K562 (cell line): ENCODE measurements around the gene ACTN4. TPM values are rescaled to one million over a fixed set of nuclear protein-coding genes. Genes with fewer than 3 reads are reported as not detected.

Experiments used
- ATAC-seq: fragments of 200-7000 bp; cut with Tn5 transposase; 3 replicates; pipeline ENCODE4 v1.9.1; 2020; ENCODE audit warnings: moderate library complexity
- BruUV-seq: library from RNA; stranded (reverse); fragments of 400-500 nt; replicated peaks from 2 replicates; lab custom pipeline; 2021; lab: Mats Ljungman, UMichigan
- CTCF ChIA-PET: fragments of 300-600 bp; formaldehyde crosslinking; extraction: SDS; loops from one replicate; lab custom pipeline; 2021; ENCODE audit warnings: low intra/inter-chr PET ratio; lab: Yijun Ruan, JAX
- POLR2A ChIA-PET: fragments of 300-600, 350-650 bp; sonication (Branson Sonifier 250); formaldehyde crosslinking; extraction: SDS; loops from one replicate; lab custom pipeline; 2021; ENCODE audit warnings: antibody characterized with exemption, inconsistent platforms; lab: Yijun Ruan, JAX
- DNase-seq, 4 experiments: peaks; one replicate each; pipeline versions ENCODE4 v3.0.0 to v3.0.0-alpha.2; 2011 to 2018; ENCODE audit warnings: low spot score in 3 of 4, mixed read lengths in 3 of 4; ENCODE audit errors: extremely low read depth in 1 of 4
- FAIRE-seq: peaks from 2 replicates; lab custom pipeline; 2011; peaks lifted over from hg19 to GRCh38; lab: Jason Lieb, UNC
- H2AFZ ChIP-seq: 2 replicates; pipeline ENCODE4 v1.6.0; 2011; ENCODE audit warnings: low read depth, low read length, control low read depth, inconsistent platforms
- H3K27ac ChIP-seq: fragments of 200-600 bp; 3 replicates; pipeline ENCODE4 v1.8.0; 2011; ENCODE audit warnings: low read depth, mild to moderate bottlenecking, control low read depth, inconsistent platforms, low read length, moderate library complexity, mixed read lengths; ENCODE audit errors: extremely low read depth
- H3K27me3 ChIP-seq, 2 experiments: fragments of 300-600 bp in 1 of 2; 2 replicates in 1 of 2; 3 replicates in 1 of 2; pipeline versions ENCODE4 v1.6.0 to v1.8.0; 2011; ENCODE audit warnings: inconsistent platforms in 2 of 2, low read length in 2 of 2, mild to moderate bottlenecking in 1 of 2, mixed read lengths in 1 of 2, moderate library complexity in 1 of 2; ENCODE audit not compliant: control insufficient read depth in 2 of 2, insufficient read depth in 2 of 2
- H3K36me3 ChIP-seq: fragments of 300-600 bp; 3 replicates; pipeline ENCODE4 v1.8.0; 2011; ENCODE audit warnings: mild to moderate bottlenecking, low read length, inconsistent platforms; ENCODE audit not compliant: control insufficient read depth, insufficient read depth
- H3K4me1 ChIP-seq, 2 experiments: fragments of 200-600 bp in 1 of 2; replicated peaks in 1 of 2; 2 replicates in 1 of 2; 3 replicates in 1 of 2; pipeline versions ENCODE4 v1.5.1 to v1.8.0; 2011; ENCODE audit warnings: inconsistent platforms in 2 of 2, low read length in 2 of 2, mild to moderate bottlenecking in 1 of 2, mixed read lengths in 1 of 2, moderate library complexity in 1 of 2; ENCODE audit not compliant: control insufficient read depth in 2 of 2, insufficient read depth in 2 of 2
- H3K4me2 ChIP-seq: 2 replicates; pipeline ENCODE4 v1.6.1; 2011; ENCODE audit warnings: low read length, control low read depth, inconsistent platforms, mixed read lengths; ENCODE audit not compliant: insufficient read depth
- H3K4me3 ChIP-seq: fragments of 200-600 bp; sonication (generic), shearing (Covaris generic); 2 replicates; pipeline ENCODE4 v1.5.1; 2016; ENCODE audit warnings: control low read depth, inconsistent platforms
- H3K79me2 ChIP-seq: fragments of 200-600 bp; 3 replicates; pipeline ENCODE4 v1.8.0; 2011; ENCODE audit warnings: low read length, inconsistent platforms; ENCODE audit not compliant: control insufficient read depth, insufficient read depth
- H3K9ac ChIP-seq, 2 experiments: 2 replicates each; pipeline versions ENCODE4 v1.6.0 to v1.6.1; 2011; ENCODE audit warnings: low read depth in 2 of 2, low read length in 2 of 2, control low read depth in 1 of 2, inconsistent platforms in 1 of 2, mild to moderate bottlenecking in 1 of 2, mixed read lengths in 1 of 2; ENCODE audit not compliant: insufficient read depth in 1 of 2
- H3K9me1 ChIP-seq: one replicate; pipeline ENCODE4 v1.6.0; 2011; ENCODE audit warnings: inconsistent platforms, mild to moderate bottlenecking, low read length, moderate library complexity; ENCODE audit not compliant: control insufficient read depth, insufficient read depth
- H3K9me3 ChIP-seq: replicated peaks from 2 replicates; pipeline ENCODE4 v1.5.1; 2011; ENCODE audit warnings: low read depth, low read length, inconsistent platforms; ENCODE audit not compliant: control insufficient read depth, insufficient read depth
- H4K20me1 ChIP-seq: replicated peaks from 2 replicates; pipeline ENCODE4 v1.6.1; 2011; ENCODE audit warnings: low read length, inconsistent platforms, mixed read lengths; ENCODE audit not compliant: control insufficient read depth, insufficient read depth
- ADNP ChIP-seq: fragments of 200-800 bp; sonication (Bioruptor generic); IDR thresholded peaks from 2 replicates; pipeline ENCODE4 v1.6.1; 2016; ENCODE audit warnings: missing genetic modification characterization, missing compliant biosample characterization
- BCOR ChIP-seq: fragments of 450-650 bp; IDR thresholded peaks from 2 replicates; pipeline ENCODE4 v1.6.1; 2016
- CTBP1 ChIP-seq: fragments of 450-650 bp; IDR thresholded peaks from 2 replicates; pipeline ENCODE4 v1.6.1; 2016; ENCODE audit warnings: borderline replicate concordance
- HMG20B ChIP-seq: fragments of 250-450 bp; sonication (Bioruptor Pico); IDR thresholded peaks from 2 replicates; pipeline ENCODE4 v1.5.0; 2021; ENCODE audit warnings: mild to moderate bottlenecking
- NCOA4 ChIP-seq: fragments of 450-650 bp; IDR thresholded peaks from 2 replicates; pipeline ENCODE4 v1.6.1; 2018; ENCODE audit warnings: mild to moderate bottlenecking; ENCODE audit not compliant: partially characterized antibody
- RBM25 ChIP-seq: fragments of 200-400 bp; formaldehyde crosslinking; IDR thresholded peaks from 2 replicates; pipeline ENCODE4 v1.6.1; 2018; ENCODE audit warnings: low read length, low read depth, moderate library complexity; ENCODE audit not compliant: severe bottlenecking
- SMAD3 ChIP-seq: fragments of 450-650 bp; formaldehyde crosslinking; conservative IDR thresholded peaks from 2 replicates; pipeline ENCODE4 v1.4.0; 2020; ENCODE audit warnings: mild to moderate bottlenecking
- TOE1 ChIP-seq, 2 experiments: fragments of 450-650 bp in 1 of 2; sonication (generic) in 1 of 2; formaldehyde crosslinking in 1 of 2; IDR thresholded peaks; 2 replicates each; pipeline versions ENCODE4 v1.7.1 to v1.8.0; 2016 to 2022; ENCODE audit warnings: borderline replicate concordance in 2 of 2, mild to moderate bottlenecking in 2 of 2, antibody characterized with exemption in 1 of 2, inconsistent platforms in 1 of 2, low read depth in 1 of 2, missing genetic modification reagents in 1 of 2, moderate library complexity in 1 of 2
- ZNF197 ChIP-seq: fragments of 200-800 bp; sonication (Bioruptor generic); IDR thresholded peaks from 2 replicates; pipeline ENCODE4 v1.6.1; 2016; ENCODE audit warnings: low read depth, missing genetic modification characterization, missing compliant biosample characterization
- ZNF75A ChIP-seq: fragments of 450-650 bp; formaldehyde crosslinking; IDR thresholded peaks from 2 replicates; pipeline ENCODE4 v1.4.0; 2020; ENCODE audit warnings: mild to moderate bottlenecking
- WGBS: fragments of 100-300 bp; shearing (Covaris generic); methylation state at CpG from one replicate; pipeline ENCODE4 v1.1.6; 2016; ENCODE audit warnings: low coverage, mixed read lengths; ENCODE audit not compliant: insufficient coverage; ENCODE audit errors: missing lambda C conversion rate; 5-methylcytosine and 5-hydroxymethylcytosine counted together
- in situ Hi-C: fragments of 300-500 bp; cut with MboI; formaldehyde crosslinking; loops from 4 replicates; pipeline ENCODE4 v1.15.0; 2018; ENCODE audit warnings: inconsistent platforms, mixed read lengths
- intact Hi-C: fragments of 100-400 bp; cut with micrococcal nuclease; formaldehyde crosslinking; loops from 2 replicates; pipeline ENCODE4 v1.14.2; 2022
- polyA plus RNA-seq, 8 experiments: library from polyadenylated mRNA; depleted of rRNA in 4 of 8; stranded (reverse) in 5 of 8; unstranded in 3 of 8; fragments of >200 nt; fragmentation: Nextera tagmentation in 2 of 8; fragmentation: Illumina TruSeq in 1 of 8; extraction: Ambion mirVana in 2 of 8; extraction: Trizol in 1 of 8; gene quantifications; 2 replicates each; pipeline versions ENCODE4 v1.2.1 to v1.2.3, GENCODE V29; 2011 to 2014; ENCODE audit warnings: inconsistent platforms in 1 of 8, missing spikeins in 1 of 8
- total RNA-seq, 7 experiments: library from RNA; depleted of rRNA in 6 of 7; stranded (reverse); fragments of >200 nt in 6 of 7; fragmentation: Illumina TruSeq in 2 of 7; extraction: Trizol in 2 of 7; gene quantifications; 2 replicates each; pipeline versions ENCODE4 v1.2.1 to v1.2.3, GENCODE V29; 2011 to 2021; ENCODE audit warnings: low replicate concordance in 1 of 7

The ACTN4 gene
- total and polyA plus RNA-seq, 9 of the 15 experiments (the other 6 are each of a cell fraction or from before 2014, with no cell fraction given), result 3.1 to 385 (median 125) TPM

DNA sequence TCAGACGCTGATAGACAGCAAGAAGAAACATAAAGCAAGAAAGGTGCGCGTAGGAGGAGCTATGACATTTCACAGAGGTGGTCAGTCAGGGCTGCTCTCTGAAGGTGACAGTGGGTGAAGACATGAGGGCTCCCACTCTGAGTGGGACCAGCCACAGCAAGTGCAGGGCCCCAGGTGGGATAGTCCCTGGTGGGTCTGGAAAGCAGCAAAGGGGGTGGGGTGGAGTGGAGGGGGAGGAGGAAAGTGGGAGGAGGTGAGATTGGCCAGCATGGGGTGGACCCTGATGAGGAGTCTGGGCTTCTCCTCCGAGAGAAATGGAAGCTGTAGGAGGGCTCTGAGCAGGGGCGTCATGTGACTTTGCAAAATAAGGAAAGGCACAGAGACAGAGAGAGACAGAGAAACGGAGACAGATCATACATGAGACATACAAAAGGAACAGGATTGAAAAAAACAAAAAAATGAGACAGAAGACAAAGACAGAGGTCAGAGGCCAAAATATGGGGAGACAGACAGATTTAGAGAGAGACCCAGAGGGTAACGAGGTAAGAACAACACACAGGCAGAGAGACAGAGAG is 32.4 kb upstream of the ACTN4 start (continued):
- TF ChIP-seq SMAD3 (no peak), CTBP1 (no peak), ZNF75A (no peak), NCOA4 (no peak), TOE1 (IDR thresholded peaks at IDR 0.05; ENCODE audit: borderline replicate concordance) (peak; percentile 81; the same call in 1 of the 2 replicates), TOE1 (CRISPR knock-in tag; IDR thresholded peaks at IDR 0.05; ENCODE audit: borderline replicate concordance, low read depth) (no peak), ZNF197 (CRISPR knock-in tag) (no peak)

DNA sequence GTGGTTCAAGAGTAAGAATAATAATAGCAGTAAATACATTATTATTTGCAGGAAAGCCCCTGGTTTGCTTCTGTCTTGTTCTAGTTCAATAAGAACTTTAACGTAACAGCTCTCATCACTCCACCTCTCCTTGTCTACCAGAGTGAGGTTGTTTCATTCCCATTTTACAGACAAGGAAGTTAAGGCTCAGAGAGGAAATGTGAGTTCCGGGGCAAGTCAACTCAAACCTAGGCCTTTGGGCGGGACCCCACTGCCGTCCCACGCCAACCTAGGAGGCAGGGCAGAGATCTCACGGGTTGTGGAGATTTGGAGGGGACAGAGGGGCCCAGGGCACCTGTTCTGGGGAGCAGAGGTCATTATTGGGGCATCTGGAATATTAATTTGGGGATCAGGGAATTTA is 31.2 kb upstream of the ACTN4 start:
- no peaks in the 10 kb centered on the region for H3K9me1 ChIP-seq
- TF ChIP-seq ADNP (tag), result peak; percentile 73; the same call in 1 of the 2 replicates
- TF ChIP-seq HMG20B (CRISPR knock-in tag), result no peak
- TF ChIP-seq BCOR, result peak; percentile 73
- peak; percentile 63 for TF ChIP-seq RBM25
- DNase-seq, result no peak
- POLR2A ChIA-PET, result interaction anchor here (0.6 kb wide), 1 partner anchor 161 kb away, joined by 3 read pairs; no protein-coding TSS in a partner anchor
- H3K4me1 ChIP-seq, result peaks cover 13 to 37% of the 10 kb centered on the region in 2 experiments; a peak in 4 of 5 replicates
- no peak overlapping the region for H3K27ac ChIP-seq
- FAIRE-seq, result no peak
- H2AFZ ChIP-seq, result no peak overlapping the region
- ATAC-seq, result no peak
- H3K27me3 ChIP-seq, result no peaks in the 10 kb centered on the region
- H3K4me3 ChIP-seq, result no peak overlapping the region
- no peaks in the 10 kb centered on the region for H3K9me3 ChIP-seq
- in situ Hi-C loops (loop anchor here (10.0 kb wide), 1 partner anchor 381 kb away; no protein-coding TSS in a partner anchor), intact Hi-C loops (loop anchor here (5.0 kb wide), 1 partner anchor 59 kb away; no protein-coding TSS in a partner anchor)
- 92% methylated on average over 6 of the region's 6 CpGs for WGBS
- peaks cover 19% of the 10 kb centered on the region for H3K36me3 ChIP-seq
- no peak overlapping the region for H3K9ac ChIP-seq
- H4K20me1 ChIP-seq, result 0 out of 2 replicates have a peak, but pooled peaks cover 4% of the 10 kb centered on the region
- H3K79me2 ChIP-seq, result peaks cover 30% of the 10 kb centered on the region
- H3K4me2 ChIP-seq, result no peak overlapping the region
- CTCF ChIA-PET, result no interaction called here
- no TSS peak for BruUV-seq
